CD14-positive monocyte (primary cell): ENCODE data around the gene PRR13. TPM values are rescaled to one million over a fixed set of nuclear protein-coding genes. Genes with fewer than 3 reads are reported as not detected.
A peak's percentile ranks its signal among the peaks of the same experiment; 100 is the strongest.

Experiments used
- DNase-seq, 3 donors: peaks; one replicate each; pipeline ENCODE4 v3.0.0-alpha.2; 2011 to 2022
- H2AFZ ChIP-seq: 2 replicates; pipeline ENCODE4 v1.6.0; 2012; ENCODE audit warnings: mild to moderate bottlenecking, low read depth, low read length, inconsistent platforms; ENCODE audit not compliant: insufficient read depth, poor library complexity, severe bottlenecking
- H3K27ac ChIP-seq, 2 donors: 1 replicate in 1 of 2; 2 replicates in 1 of 2; pipeline ENCODE4 v1.5.1; 2012 to 2013; ENCODE audit warnings: low read length in 2 of 2, control low read depth in 1 of 2, inconsistent platforms in 1 of 2, low read depth in 1 of 2, mild to moderate bottlenecking in 1 of 2
- H3K27me3 ChIP-seq, 2 donors: one replicate each; pipeline versions ENCODE4 v1.6.0 to v1.6.1; 2011 to 2013; ENCODE audit warnings: low read length in 2 of 2; ENCODE audit not compliant: control insufficient read depth in 2 of 2, insufficient read depth in 2 of 2
- H3K36me3 ChIP-seq, 2 donors: replicated peaks in 1 of 2; 1 replicate in 1 of 2; 2 replicates in 1 of 2; pipeline versions ENCODE4 v1.5.1 to v1.6.1; 2012 to 2013; ENCODE audit warnings: low read length in 2 of 2, control low read depth in 1 of 2, inconsistent platforms in 1 of 2, mild to moderate bottlenecking in 1 of 2; ENCODE audit not compliant: insufficient read depth in 2 of 2, control insufficient read depth in 1 of 2
- H3K4me1 ChIP-seq, 2 donors: 1 replicate in 1 of 2; 2 replicates in 1 of 2; pipeline versions ENCODE4 v1.5.1 to v1.6.1; 2012 to 2013; ENCODE audit warnings: low read length in 2 of 2, control low read depth in 1 of 2, inconsistent platforms in 1 of 2, mild to moderate bottlenecking in 1 of 2, moderate library complexity in 1 of 2; ENCODE audit not compliant: insufficient read depth in 2 of 2, control insufficient read depth in 1 of 2
- H3K4me2 ChIP-seq: replicated peaks from 2 replicates; pipeline ENCODE3; 2012; ENCODE audit warnings: low read length, moderate library complexity, mild to moderate bottlenecking; ENCODE audit not compliant: poor library complexity, severe bottlenecking; ENCODE audit errors: extremely low read depth
- H3K4me3 ChIP-seq, 3 experiments: fragments of 200-600 bp in 1 of 3; sonication (generic) in 1 of 3; replicated peaks in 1 of 3; 1 replicate in 2 of 3; 2 replicates in 1 of 3; pipeline ENCODE4 v1.5.1; 2011 to 2013; ENCODE audit warnings: low read length in 3 of 3, mild to moderate bottlenecking in 3 of 3, control low read depth in 2 of 3, low read depth in 2 of 3, inconsistent platforms in 1 of 3, moderate library complexity in 1 of 3
- H3K79me2 ChIP-seq: 2 replicates; pipeline ENCODE4 v1.6.0; 2012; ENCODE audit warnings: mild to moderate bottlenecking, control low read depth, inconsistent platforms, low read length, moderate library complexity; ENCODE audit not compliant: insufficient read depth
- H3K9ac ChIP-seq: 2 replicates; pipeline ENCODE4 v1.6.0; 2017; ENCODE audit warnings: low read length, mild to moderate bottlenecking; ENCODE audit not compliant: insufficient read depth, poor library complexity, severe bottlenecking
- H3K9me3 ChIP-seq, 2 donors: replicated peaks in 1 of 2; 1 replicate in 1 of 2; 2 replicates in 1 of 2; pipeline versions ENCODE4 v1.5.1 to v1.6.1; 2012 to 2013; ENCODE audit warnings: low read length in 2 of 2, control low read depth in 1 of 2; ENCODE audit not compliant: control insufficient read depth in 1 of 2, insufficient read depth in 1 of 2
- H4K20me1 ChIP-seq: 2 replicates; pipeline ENCODE4 v1.6.0; 2012; ENCODE audit warnings: mild to moderate bottlenecking, low read length, control low read depth, moderate library complexity; ENCODE audit not compliant: insufficient read depth
- H3K27ac Mint-ChIP-seq, 7 donors: one replicate each; pipeline ENCODE4 v1.8.0; 2020; ENCODE audit warnings: mild to moderate bottlenecking in 7 of 7, mixed read lengths in 7 of 7, moderate library complexity in 6 of 7, inconsistent platforms in 2 of 7
- H3K27me3 Mint-ChIP-seq, 3 donors: one replicate each; pipeline ENCODE4 v1.8.0; 2021 to 2022; ENCODE audit warnings: low read depth in 3 of 3, mild to moderate bottlenecking in 3 of 3, mixed read lengths in 3 of 3, moderate library complexity in 3 of 3, inconsistent platforms in 1 of 3
- H3K36me3 Mint-ChIP-seq, 2 donors: one replicate each; pipeline ENCODE4 v1.8.0; 2020; ENCODE audit warnings: mixed read lengths in 2 of 2, inconsistent platforms in 1 of 2, mild to moderate bottlenecking in 1 of 2
- H3K4me1 Mint-ChIP-seq: one replicate; pipeline ENCODE4 v1.8.0; 2020; ENCODE audit warnings: mild to moderate bottlenecking, mixed read lengths
- H3K4me3 Mint-ChIP-seq, 2 donors: one replicate each; pipeline ENCODE4 v1.8.0; 2020; ENCODE audit warnings: mild to moderate bottlenecking in 2 of 2, mixed read lengths in 2 of 2, moderate library complexity in 1 of 2
- H3K9me3 Mint-ChIP-seq, 7 donors: one replicate each; pipeline ENCODE4 v1.8.0; 2020 to 2022; ENCODE audit warnings: mixed read lengths in 7 of 7, mild to moderate bottlenecking in 6 of 7, moderate library complexity in 6 of 7, inconsistent platforms in 2 of 7
- CTCF ChIP-seq: fragments of 200-600 bp; IDR thresholded peaks from one replicate; pipeline ENCODE4 v1.8.0; 2022; ENCODE audit warnings: antibody characterized with exemption, mild to moderate bottlenecking
- WGBS: methylation state at CpG from one replicate; pipeline ENCODE4 v1.1.5; 2013; ENCODE audit warnings: missing lambda C conversion rate; ENCODE audit not compliant: insufficient coverage; 5-methylcytosine and 5-hydroxymethylcytosine counted together
- intact Hi-C, 2 donors: fragments of 100-400 bp; cut with micrococcal nuclease; formaldehyde crosslinking; loops; one replicate each; pipeline versions ENCODE4 v1.15.0 to v1.15.1; 2023
- polyA plus RNA-seq, 3 donors: library from polyadenylated mRNA; depleted of rRNA in 1 of 3; unstranded in 2 of 3; stranded (reverse) in 1 of 3; fragments of 300-500 nt in 2 of 3; fragments of >200 nt in 1 of 3; fragmentation: Illumina TruSeq in 2 of 3; gene quantifications; 1 replicate in 2 of 3; 2 replicates in 1 of 3; pipeline ENCODE4 v1.2.3, GENCODE V29; 2012 to 2021

Gene PRR13
- polyA plus RNA-seq, 3 donors: 172 to 670 (median 591) TPM

- no peaks in the 10 kb centered on the region for H3K4me1 ChIP-seq
- H2AFZ ChIP-seq: no peak overlapping the region
- no peaks in the 10 kb centered on the region for H3K4me1 Mint-ChIP-seq
- intact Hi-C loops: no loop called here
- no peak overlapping the region for H3K4me3 ChIP-seq
- H3K27ac Mint-ChIP-seq: peak overlapping the region in 3 of 7 donors; percentile 40 to 55 (median 47)
- peaks cover 100% of the 10 kb centered on the region in 2 donors for H3K36me3 ChIP-seq
- no peaks in the 10 kb centered on the region for H3K27me3 ChIP-seq
- 100% methylated on average over 2 of the region's 11 CpGs for WGBS
- no peak for TF ChIP-seq CTCF
- peaks cover 100% of the 10 kb centered on the region for H4K20me1 ChIP-seq
- no peak overlapping the region for H3K4me3 Mint-ChIP-seq
- peak overlapping the region in 1 of 2 donors; percentile 59 for H3K27ac ChIP-seq
- H3K9ac ChIP-seq: no peak overlapping the region
- peaks cover 0 to 2% (median 0%) of the 10 kb centered on the region in 3 donors for H3K27me3 Mint-ChIP-seq
- no peak overlapping the region for H3K4me2 ChIP-seq
- no peaks in the 10 kb centered on the region for H3K9me3 ChIP-seq
- no peaks in the 10 kb centered on the region for H3K9me3 Mint-ChIP-seq
- no peak for DNase-seq
- H3K36me3 Mint-ChIP-seq: peaks cover 95 to 98% of the 10 kb centered on the region in 2 donors
- H3K79me2 ChIP-seq: peaks cover 95% of the 10 kb centered on the region
These were observed 23.3 kb downstream of the PRR13 start for GRCh38 chr12:53464685-53465418.

DNA sequence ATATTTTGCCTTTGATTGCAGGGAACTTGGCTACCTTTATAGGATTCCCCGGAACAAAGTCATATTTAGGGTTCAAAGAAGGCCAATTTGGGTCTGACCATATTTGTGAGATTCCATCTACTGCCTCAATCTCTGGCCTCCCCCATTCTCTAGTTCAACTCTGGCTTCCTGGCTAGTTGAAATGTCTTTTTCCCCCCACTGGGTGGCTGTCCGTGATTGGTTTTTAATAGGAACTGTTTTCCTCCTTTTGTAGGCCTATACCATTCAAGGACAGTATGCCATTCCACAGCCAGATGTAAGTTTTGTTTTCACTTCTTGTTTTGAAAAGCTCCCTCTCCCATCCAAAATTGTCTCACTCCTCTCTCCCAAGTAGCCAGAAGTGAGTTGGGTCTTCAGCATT lies 24.1 kb downstream of the PRR13 start:
- H3K27me3 ChIP-seq: no peaks in the 10 kb centered on the region
- Mint-ChIP-seq H3K4me3 (no peak overlapping the region), H3K27ac (peak overlapping the region in 4 of 7 donors; percentile 2 to 43 (median 28)), H3K27me3 (peaks cover 0 to 2% (median 0%) of the 10 kb centered on the region in 3 donors), H3K9me3 (no peaks in the 10 kb centered on the region), H3K4me1 (no peaks in the 10 kb centered on the region), H3K36me3 (peaks cover 93 to 98% of the 10 kb centered on the region in 2 donors)
- no peak for DNase-seq
- H3K4me2 ChIP-seq: no peak overlapping the region
- intact Hi-C loops: no loop called here
- H3K27ac ChIP-seq: peak overlapping the region in 1 of 2 donors; percentile 59
- peaks cover 93% of the 10 kb centered on the region for H3K79me2 ChIP-seq
- peaks cover 100% of the 10 kb centered on the region in 2 donors for H3K36me3 ChIP-seq
- no peak overlapping the region for H3K9ac ChIP-seq
- H3K4me3 ChIP-seq: no peak overlapping the region
- H4K20me1 ChIP-seq: peaks cover 97% of the 10 kb centered on the region
- no peaks in the 10 kb centered on the region for H3K9me3 ChIP-seq
- no peak overlapping the region for H2AFZ ChIP-seq
- no CpG with 5 or more reads among the region's 2 CpGs for WGBS
- H3K4me1 ChIP-seq: no peaks in the 10 kb centered on the region
- no peak for TF ChIP-seq CTCF
